ENCODE results near the gene LHPP.

The LHPP gene

GRCh38 chr10:124552691-124553276 lies 91.2 kb downstream of the LHPP start:
- TF ChIP-seq CTCF (IDR thresholded peaks at IDR 0.05; ENCODE audit: low read depth, low read length), result no peak
- DNase-seq (ENCODE audit: extremely low read depth, low read depth), result no peak

GRCh38 chr10:124554085-124554858 lies 92.6 kb downstream of the LHPP start:
- no peak for DNase-seq (ENCODE audit: extremely low read depth, low read depth)
- TF ChIP-seq CTCF (IDR thresholded peaks at IDR 0.05; ENCODE audit: low read depth, low read length), result no peak

- no peak for DNase-seq (ENCODE audit: extremely low read depth, low read depth)
- no peak for TF ChIP-seq CTCF (IDR thresholded peaks at IDR 0.05; ENCODE audit: low read depth, low read length)
Observed at GRCh38 chr10:124557167-124557566, 95.5 kb downstream of the LHPP start.

GRCh38 chr10:124557648-124558338 lies 96.2 kb downstream of the LHPP start:
- no peak for DNase-seq (ENCODE audit: extremely low read depth, low read depth)
- no peak for TF ChIP-seq CTCF (IDR thresholded peaks at IDR 0.05; ENCODE audit: low read depth, low read length)

- no peak for DNase-seq (ENCODE audit: extremely low read depth, low read depth)
- TF ChIP-seq CTCF (IDR thresholded peaks at IDR 0.05; ENCODE audit: low read depth, low read length), result no peak
Observed at GRCh38 chr10:124558339-124559321, 97.0 kb downstream of the LHPP start.

GRCh38 chr10:124559372-124560132 lies 97.9 kb downstream of the LHPP start:
- TF ChIP-seq CTCF (IDR thresholded peaks at IDR 0.05; ENCODE audit: low read depth, low read length), result no peak
- no peak for DNase-seq (ENCODE audit: extremely low read depth, low read depth)
